Measurements from ENCODE around the gene RPL26.

GRCh38 chr17:8372422-8372821, 10.6 kb downstream of the RPL26 start:
- TF ChIP-seq POLR2AphosphoS5 (IDR thresholded peaks at IDR 0.05; ENCODE audit: low read depth, low read length) (no peak), REST (IDR thresholded peaks at IDR 0.05; ENCODE audit: insufficient read depth in 1 of 2, low read depth in 2 of 2, low read length in 2 of 2) (no peak), SIN3A (IDR thresholded peaks at IDR 0.05; ENCODE audit: borderline replicate concordance, insufficient read depth, low read length) (no peak), FOXP2 (optimal IDR thresholded peaks at IDR 0.05; ENCODE audit: borderline replicate concordance, extremely low read depth, extremely low read length, insufficient read depth) (no peak), TAF1 (IDR thresholded peaks at IDR 0.05; ENCODE audit: borderline replicate concordance, insufficient read depth, low read length) (no peak)

Measured in PFSK-1 (cell line).